Measurements from ENCODE around the gene KLHDC7B.

Gene KLHDC7B

GRCh38 chr22:50578776-50579310 lies 33.1 kb downstream of the KLHDC7B start:
- Histone ChIP-seq H3K27me3 (ENCODE audit: low read depth, low read length) (no peaks in the 10 kb centered on the region), H3K4me3 (ENCODE audit: low read length) (no peak overlapping the region), H2AFZ (ENCODE audit: low read depth, low read length) (no peak overlapping the region), H3K4me1 (ENCODE audit: low read length) (peaks cover 11% of the 10 kb centered on the region), H3K36me3 (replicated peaks; ENCODE audit: low read depth, low read length) (no peaks in the 10 kb centered on the region), H3K9me3 (ENCODE audit: insufficient read depth, low read length) (no peaks in the 10 kb centered on the region), H3K27ac (ENCODE audit: low read length) (no peak overlapping the region), H3K4me2 (ENCODE audit: low read length) (no peak overlapping the region), H3K9ac (ENCODE audit: low read length) (no peak overlapping the region), H4K20me1 (ENCODE audit: insufficient read depth, low read length) (no peaks in the 10 kb centered on the region), H3K79me2 (ENCODE audit: low read length) (peaks cover 18% of the 10 kb centered on the region)
- TF ChIP-seq EZH2phosphoT487 (IDR thresholded peaks at IDR 0.05; ENCODE audit: low read depth) (no peak), CTCF (IDR thresholded peaks at IDR 0.05; ENCODE audit: low read depth, low read length) (no peak)

- H3K27ac ChIP-seq (ENCODE audit: low read length): no peak overlapping the region
- H3K9ac ChIP-seq (ENCODE audit: low read length): no peak overlapping the region
- peaks cover 18% of the 10 kb centered on the region for H3K79me2 ChIP-seq (ENCODE audit: low read length)
- H3K4me2 ChIP-seq (ENCODE audit: low read length): no peak overlapping the region
- H2AFZ ChIP-seq (ENCODE audit: low read depth, low read length): no peak overlapping the region
- H3K36me3 ChIP-seq (replicated peaks; ENCODE audit: low read depth, low read length): no peaks in the 10 kb centered on the region
- peaks cover 11% of the 10 kb centered on the region for H3K4me1 ChIP-seq (ENCODE audit: low read length)
- TF ChIP-seq EZH2phosphoT487 (IDR thresholded peaks at IDR 0.05; ENCODE audit: low read depth) (no peak), CTCF (IDR thresholded peaks at IDR 0.05; ENCODE audit: low read depth, low read length) (no peak)
- no peaks in the 10 kb centered on the region for H3K9me3 ChIP-seq (ENCODE audit: insufficient read depth, low read length)
- no peaks in the 10 kb centered on the region for H4K20me1 ChIP-seq (ENCODE audit: insufficient read depth, low read length)
- H3K27me3 ChIP-seq (ENCODE audit: low read depth, low read length): no peaks in the 10 kb centered on the region
- H3K4me3 ChIP-seq (ENCODE audit: low read length): no peak overlapping the region
Observed at GRCh38 chr22:50579752-50580151, 34.1 kb downstream of the KLHDC7B start.

GRCh38 chr22:50581031-50581949 lies 35.6 kb downstream of the KLHDC7B start:
- H3K27me3 ChIP-seq (ENCODE audit: low read depth, low read length): no peaks in the 10 kb centered on the region
- H3K79me2 ChIP-seq (ENCODE audit: low read length): peaks cover 18% of the 10 kb centered on the region
- peaks cover 11% of the 10 kb centered on the region for H3K4me1 ChIP-seq (ENCODE audit: low read length)
- peak overlapping the region; percentile 91 for H3K4me3 ChIP-seq (ENCODE audit: low read length)
- peak overlapping the region; percentile 93 for H3K9ac ChIP-seq (ENCODE audit: low read length)
- no peaks in the 10 kb centered on the region for H3K36me3 ChIP-seq (replicated peaks; ENCODE audit: low read depth, low read length)
- H2AFZ ChIP-seq (ENCODE audit: low read depth, low read length): no peak overlapping the region
- no peak for TF ChIP-seq EZH2phosphoT487 (IDR thresholded peaks at IDR 0.05; ENCODE audit: low read depth)
- no peak for TF ChIP-seq CTCF (IDR thresholded peaks at IDR 0.05; ENCODE audit: low read depth, low read length)
- H3K4me2 ChIP-seq (ENCODE audit: low read length): peak overlapping the region; percentile 88
- no peaks in the 10 kb centered on the region for H4K20me1 ChIP-seq (ENCODE audit: insufficient read depth, low read length)
- H3K9me3 ChIP-seq (ENCODE audit: insufficient read depth, low read length): no peaks in the 10 kb centered on the region
- peak overlapping the region; percentile 88 for H3K27ac ChIP-seq (ENCODE audit: low read length)

- Histone ChIP-seq H3K4me2 (ENCODE audit: low read length) (peak overlapping the region; percentile 88), H3K4me3 (ENCODE audit: low read length) (peak overlapping the region; percentile 91), H3K9me3 (ENCODE audit: insufficient read depth, low read length) (no peaks in the 10 kb centered on the region), H3K36me3 (replicated peaks; ENCODE audit: low read depth, low read length) (no peaks in the 10 kb centered on the region), H3K9ac (ENCODE audit: low read length) (peak overlapping the region; percentile 93), H3K4me1 (ENCODE audit: low read length) (peaks cover 11% of the 10 kb centered on the region), H3K27me3 (ENCODE audit: low read depth, low read length) (no peaks in the 10 kb centered on the region), H2AFZ (ENCODE audit: low read depth, low read length) (peak overlapping the region; percentile 62; the same call in 1 of the 2 replicates), H3K27ac (ENCODE audit: low read length) (peak overlapping the region; percentile 88), H3K79me2 (ENCODE audit: low read length) (peaks cover 18% of the 10 kb centered on the region), H4K20me1 (ENCODE audit: insufficient read depth, low read length) (no peaks in the 10 kb centered on the region)
- TF ChIP-seq CTCF (IDR thresholded peaks at IDR 0.05; ENCODE audit: low read depth, low read length) (no peak), EZH2phosphoT487 (IDR thresholded peaks at IDR 0.05; ENCODE audit: low read depth) (no peak)
Observed at GRCh38 chr22:50581950-50582492, 36.3 kb downstream of the KLHDC7B start.

Measured in OCI-LY3 (cell line).